HEK293T (cell line): Measurements from ENCODE around the gene SLC35B4.

ENCODE experiments used
- ARNT ChIP-seq: fragments of 450-650 bp; IDR thresholded peaks from 2 replicates; pipeline ENCODE4 v1.6.1; 2017; ENCODE audit warnings: mild to moderate bottlenecking
- BHLHE40 ChIP-seq: fragments of 450-650 bp; IDR thresholded peaks from 2 replicates; pipeline ENCODE4 v1.6.1; 2016; ENCODE audit warnings: mild to moderate bottlenecking, moderate library complexity, borderline replicate concordance
- FOXA1 ChIP-seq: fragments of 450-650 bp; IDR thresholded peaks from 2 replicates; pipeline ENCODE4 v1.6.1; 2016; ENCODE audit warnings: mild to moderate bottlenecking
- FOXK2 ChIP-seq: fragments of 450-650 bp; IDR thresholded peaks from 2 replicates; pipeline ENCODE4 v1.6.1; 2016; ENCODE audit warnings: mild to moderate bottlenecking
- FOXM1 ChIP-seq: fragments of 450-650 bp; IDR thresholded peaks from 2 replicates; pipeline ENCODE4 v1.6.1; 2017; ENCODE audit warnings: mild to moderate bottlenecking, borderline replicate concordance
- HDGF ChIP-seq: fragments of 450-650 bp; IDR thresholded peaks from 2 replicates; pipeline ENCODE4 v1.6.1; 2017; ENCODE audit warnings: antibody characterized with exemption, borderline replicate concordance
- L3MBTL2 ChIP-seq: fragments of 450-650 bp; conservative IDR thresholded peaks from 2 replicates; pipeline ENCODE4 v1.6.1; 2016; ENCODE audit warnings: mild to moderate bottlenecking
- NFRKB ChIP-seq: fragments of 450-650 bp; IDR thresholded peaks from 2 replicates; pipeline ENCODE4 v1.6.1; 2016; ENCODE audit warnings: mild to moderate bottlenecking, moderate library complexity
- SP1 ChIP-seq: fragments of 450-650 bp; IDR thresholded peaks from 2 replicates; pipeline ENCODE4 v1.6.1; 2017
- SUZ12 ChIP-seq: fragments of 450-650 bp; IDR thresholded peaks from 2 replicates; pipeline ENCODE4 v1.6.1; 2016; ENCODE audit warnings: mild to moderate bottlenecking
- TARDBP ChIP-seq: fragments of 450-650 bp; IDR thresholded peaks from 2 replicates; pipeline ENCODE4 v1.6.1; 2016
- TF ChIP-seq, protein P1 (sequence below): fragments of 450-650 bp; IDR thresholded peaks from 2 replicates; pipeline ENCODE4 v1.6.1; 2016

- TF ChIP-seq FOXA1 (no peak), SUZ12 (no peak), BHLHE40 (no peak), L3MBTL2 (no peak), SP1 (no peak), HDGF (no peak), ARNT (no peak), FOXM1 (no peak), FOXK2 (no peak), NFRKB (no peak), TARDBP (no peak)
- TF ChIP-seq, protein P1, sequence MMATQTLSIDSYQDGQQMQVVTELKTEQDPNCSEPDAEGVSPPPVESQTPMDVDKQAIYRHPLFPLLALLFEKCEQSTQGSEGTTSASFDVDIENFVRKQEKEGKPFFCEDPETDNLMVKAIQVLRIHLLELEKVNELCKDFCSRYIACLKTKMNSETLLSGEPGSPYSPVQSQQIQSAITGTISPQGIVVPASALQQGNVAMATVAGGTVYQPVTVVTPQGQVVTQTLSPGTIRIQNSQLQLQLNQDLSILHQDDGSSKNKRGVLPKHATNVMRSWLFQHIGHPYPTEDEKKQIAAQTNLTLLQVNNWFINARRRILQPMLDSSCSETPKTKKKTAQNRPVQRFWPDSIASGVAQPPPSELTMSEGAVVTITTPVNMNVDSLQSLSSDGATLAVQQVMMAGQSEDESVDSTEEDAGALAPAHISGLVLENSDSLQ: no peak
Observed at GRCh38 chr7:134330974-134331373, 14.2 kb upstream of the SLC35B4 start.
